Parathyroid adenoma (tissue), 2 donors: ENCODE measurements around the gene SLC25A51.
A peak's percentile ranks its signal among the peaks of the same experiment; 100 is the strongest.

Experiments
- H2AFZ ChIP-seq: fragments of 300-600 bp; sonication (generic); one replicate; pipeline ENCODE4 v1.7.0; 2017; ENCODE audit warnings: antibody characterized with exemption, mild to moderate bottlenecking
- H3K27ac ChIP-seq: fragments of 300-600 bp; sonication (generic); one replicate; pipeline ENCODE4 v1.7.0; 2017
- H3K27me3 ChIP-seq: fragments of 300-600 bp; sonication (generic); one replicate; pipeline ENCODE4 v1.7.0; 2017; ENCODE audit warnings: low read length; ENCODE audit not compliant: control insufficient read depth, insufficient read depth
- H3K36me3 ChIP-seq: fragments of 300-600 bp; sonication (generic); one replicate; pipeline ENCODE4 v1.7.0; 2017; ENCODE audit warnings: low read length; ENCODE audit not compliant: control insufficient read depth, insufficient read depth
- H3K4me1 ChIP-seq: fragments of 300-600 bp; sonication (generic); one replicate; pipeline ENCODE4 v1.7.0; 2017; ENCODE audit warnings: control low read depth
- H3K4me2 ChIP-seq: fragments of 300-600 bp; sonication (generic); one replicate; pipeline ENCODE4 v1.7.0; 2017; ENCODE audit warnings: low read length
- H3K4me3 ChIP-seq: fragments of 300-600 bp; sonication (generic); one replicate; pipeline ENCODE4 v1.7.0; 2017; ENCODE audit warnings: low read depth, low read length
- H3K79me2 ChIP-seq: fragments of 300-600 bp; sonication (generic); one replicate; pipeline ENCODE4 v1.7.0; 2017; ENCODE audit warnings: control low read depth
- H3K9ac ChIP-seq: fragments of 300-600 bp; sonication (generic); one replicate; pipeline ENCODE4 v1.7.0; 2017; ENCODE audit warnings: mild to moderate bottlenecking
- H3K9me3 ChIP-seq: fragments of 300-600 bp; sonication (generic); one replicate; pipeline ENCODE4 v1.7.0; 2017; ENCODE audit warnings: low read length; ENCODE audit not compliant: control insufficient read depth
- CTCF ChIP-seq: fragments of 300-600 bp; sonication (generic); IDR thresholded peaks from one replicate; pipeline ENCODE4 v1.7.0; 2017; ENCODE audit warnings: antibody characterized with exemption, mild to moderate bottlenecking
- donor health status: primary hyperparathyroidism.

SLC25A51 gene

GRCh38 chr9:37905776-37906175 is 1.8 kb upstream of the SLC25A51 start:
- Histone ChIP-seq H3K79me2 (no peaks in the 10 kb centered on the region), H3K4me2 (no peak overlapping the region), H2AFZ (no peak overlapping the region), H3K4me3 (no peak overlapping the region), H3K27ac (no peak overlapping the region), H3K9ac (no peak overlapping the region), H3K9me3 (no peaks in the 10 kb centered on the region), H3K4me1 (peaks cover 4% of the 10 kb centered on the region), H3K27me3 (no peaks in the 10 kb centered on the region), H3K36me3 (no peaks in the 10 kb centered on the region)
- no peak for TF ChIP-seq CTCF

GRCh38 chr9:37905131-37905505 is 1.2 kb upstream of the SLC25A51 start:
- TF ChIP-seq CTCF, result no peak
- Histone ChIP-seq H3K4me2 (peak overlapping the region; percentile 81), H3K4me3 (peak overlapping the region; percentile 82), H3K9me3 (no peaks in the 10 kb centered on the region), H3K4me1 (peaks cover 4% of the 10 kb centered on the region), H3K27me3 (no peaks in the 10 kb centered on the region), H2AFZ (peak overlapping the region; percentile 88), H3K79me2 (peaks cover 3% of the 10 kb centered on the region), H3K27ac (no peak overlapping the region), H3K9ac (no peak overlapping the region), H3K36me3 (no peaks in the 10 kb centered on the region)

GRCh38 chr9:37904445-37905130 is 661 bp upstream of the SLC25A51 start:
- Histone ChIP-seq H3K4me2 (peak overlapping the region; percentile 81), H3K9me3 (no peaks in the 10 kb centered on the region), H2AFZ (peak overlapping the region; percentile 88), H3K27me3 (no peaks in the 10 kb centered on the region), H3K79me2 (peaks cover 3% of the 10 kb centered on the region), H3K36me3 (no peaks in the 10 kb centered on the region), H3K4me3 (peak overlapping the region; percentile 82), H3K27ac (peak overlapping the region; percentile 84), H3K4me1 (peaks cover 4% of the 10 kb centered on the region), H3K9ac (no peak overlapping the region)
- TF ChIP-seq CTCF, result no peak

GRCh38 chr9:37902796-37903646 is 906 bp downstream of the SLC25A51 start:
- Histone ChIP-seq H3K4me2 (peak overlapping the region; percentile 81), H3K36me3 (no peaks in the 10 kb centered on the region), H2AFZ (peak overlapping the region; percentile 88), H3K27ac (peak overlapping the region; percentile 84), H3K79me2 (peaks cover 3% of the 10 kb centered on the region), H3K9ac (peak overlapping the region; percentile 28), H3K9me3 (no peaks in the 10 kb centered on the region), H3K27me3 (no peaks in the 10 kb centered on the region), H3K4me1 (peaks cover 4% of the 10 kb centered on the region), H3K4me3 (peak overlapping the region; percentile 82)
- no peak for TF ChIP-seq CTCF
